Activated T-cell treated with anti-CD3 and anti-CD28 coated beads for 4 hours (primary cell): ENCODE data around the gene PUM1.

Source experiments
- DNase-seq: peaks from one replicate; pipeline ENCODE4 v3.0.0-alpha.2; 2020

Gene PUM1

DNA sequence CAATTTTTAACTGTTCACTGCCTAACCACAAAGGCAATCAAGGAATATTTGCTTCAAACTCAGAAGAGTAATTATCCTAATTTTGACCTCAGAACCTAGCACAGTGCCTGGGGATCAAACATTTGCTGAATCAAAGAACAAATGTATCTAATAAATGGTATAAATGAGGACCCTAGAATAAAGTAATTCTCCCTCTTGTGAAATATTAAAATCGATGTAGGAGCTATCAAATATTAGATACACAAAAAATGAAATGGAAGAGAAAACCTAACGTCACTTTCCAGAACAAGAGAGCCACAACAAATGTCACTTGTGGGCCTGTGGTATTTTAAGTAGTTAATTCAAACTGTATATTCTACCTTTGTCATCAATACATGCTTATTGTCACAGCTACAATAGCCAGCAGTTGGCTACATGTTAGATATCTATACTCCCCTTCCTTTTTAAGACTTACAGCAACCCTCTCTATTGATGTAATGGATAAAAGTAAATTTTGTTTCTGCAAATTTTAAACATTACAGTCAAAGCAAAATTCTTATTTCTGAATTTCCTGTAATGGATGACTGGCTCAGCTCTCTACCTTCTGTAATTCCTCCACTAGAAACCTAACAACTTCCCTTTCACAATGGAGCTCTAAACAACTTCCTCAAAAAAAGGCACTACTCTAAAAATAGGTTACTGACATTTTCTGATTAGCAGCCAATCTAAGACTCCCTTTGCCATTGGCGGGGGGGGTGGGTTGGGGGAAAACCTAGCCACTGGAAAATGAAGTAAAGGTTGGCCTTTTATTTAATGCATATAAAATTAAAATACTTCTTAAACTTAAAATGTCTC lies 37.6 kb downstream of the PUM1 start:
- no peak for DNase-seq

DNA sequence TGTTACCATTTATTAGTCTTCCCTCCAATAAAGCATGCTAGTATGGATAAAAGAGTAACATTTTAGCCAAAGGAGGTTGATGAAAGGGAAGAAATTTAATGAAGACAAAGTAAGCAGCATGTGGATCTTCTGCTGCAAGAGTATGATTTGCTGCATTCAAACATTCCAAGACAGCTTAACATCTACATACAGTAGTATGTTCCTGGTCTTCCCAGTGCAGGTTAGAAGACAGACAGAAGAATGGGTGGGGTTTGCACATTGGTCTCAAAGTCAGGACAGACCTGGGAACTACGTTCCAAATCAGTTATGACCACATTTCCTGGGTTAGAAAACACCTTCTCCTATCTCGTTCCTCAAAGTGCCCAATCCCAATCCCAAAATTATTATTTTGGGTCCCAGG lies 43.3 kb downstream of the PUM1 start:
- DNase-seq, result no peak

DNA sequence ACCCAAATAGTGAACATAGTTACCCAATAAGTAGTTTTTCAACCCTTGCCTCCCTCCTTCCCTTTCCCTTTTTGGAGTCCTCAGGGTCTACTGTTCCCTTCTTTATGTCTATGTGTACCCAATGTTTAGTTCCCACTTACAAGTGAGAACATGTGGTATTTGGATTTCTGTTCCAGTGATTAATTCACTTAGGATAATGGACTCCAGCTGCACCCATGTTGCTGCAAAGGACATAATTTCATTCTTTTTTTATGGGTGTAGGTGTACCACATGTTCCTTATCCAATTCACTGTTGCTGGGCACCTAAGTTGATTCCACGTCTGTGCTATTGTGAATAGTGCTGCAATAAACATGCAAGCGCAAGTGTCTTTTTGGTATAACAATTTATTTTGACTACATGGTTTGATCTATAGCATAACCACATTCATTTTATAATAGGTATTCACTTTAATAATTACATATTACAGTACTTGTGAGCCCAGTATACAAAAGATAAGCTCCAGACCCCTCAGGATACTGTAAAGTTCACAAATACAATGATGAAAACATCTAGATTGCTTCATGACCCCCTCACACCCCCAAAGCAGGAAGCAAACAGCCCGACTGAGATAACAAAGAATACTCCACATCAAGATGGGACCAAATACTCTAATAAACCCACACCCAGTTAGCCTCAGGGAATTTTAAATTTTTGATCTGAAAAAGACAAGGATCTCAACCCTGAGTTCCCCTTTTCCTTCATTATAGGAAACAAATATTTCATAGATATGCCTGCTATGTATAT lies 45.3 kb downstream of the PUM1 start:
- DNase-seq, result no peak

DNA sequence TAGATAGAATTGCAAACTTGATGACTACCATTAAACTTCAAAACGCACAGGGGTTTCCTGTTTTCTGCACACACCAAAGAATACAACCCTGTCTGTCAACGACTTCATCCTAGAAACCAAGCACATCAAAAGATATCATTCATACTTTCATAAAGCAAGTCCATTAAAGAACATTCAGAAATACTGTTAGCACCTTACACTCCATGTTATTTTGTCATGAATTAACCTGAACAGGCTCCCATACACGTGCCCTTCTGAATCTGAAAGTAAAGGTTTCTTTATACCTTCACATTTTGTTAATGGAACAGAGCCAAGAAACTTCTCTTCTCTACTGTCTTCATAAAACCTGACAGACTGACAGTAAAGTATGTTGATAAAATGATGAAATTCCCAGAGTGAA lies 46.1 kb downstream of the PUM1 start:
- DNase-seq, result no peak

DNA sequence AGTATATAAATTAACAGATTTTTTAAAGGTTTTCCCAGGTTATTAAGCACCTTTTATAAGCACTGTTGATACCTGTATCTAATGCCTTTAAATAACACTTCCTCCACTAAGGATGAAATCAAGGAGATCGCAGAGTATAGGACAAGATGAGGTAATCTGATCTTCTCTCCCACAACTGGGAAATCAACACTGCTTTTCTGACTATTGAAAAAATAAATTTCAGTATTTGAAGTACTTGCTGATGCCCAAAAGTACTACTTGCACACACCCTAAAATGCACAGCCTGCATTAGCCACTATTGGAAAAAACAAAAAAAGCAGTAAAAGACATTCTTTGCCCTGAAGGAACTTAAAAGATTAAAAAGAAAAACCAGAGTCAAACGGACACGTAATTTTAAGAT lies 48.6 kb downstream of the PUM1 start:
- no peak for DNase-seq

DNA sequence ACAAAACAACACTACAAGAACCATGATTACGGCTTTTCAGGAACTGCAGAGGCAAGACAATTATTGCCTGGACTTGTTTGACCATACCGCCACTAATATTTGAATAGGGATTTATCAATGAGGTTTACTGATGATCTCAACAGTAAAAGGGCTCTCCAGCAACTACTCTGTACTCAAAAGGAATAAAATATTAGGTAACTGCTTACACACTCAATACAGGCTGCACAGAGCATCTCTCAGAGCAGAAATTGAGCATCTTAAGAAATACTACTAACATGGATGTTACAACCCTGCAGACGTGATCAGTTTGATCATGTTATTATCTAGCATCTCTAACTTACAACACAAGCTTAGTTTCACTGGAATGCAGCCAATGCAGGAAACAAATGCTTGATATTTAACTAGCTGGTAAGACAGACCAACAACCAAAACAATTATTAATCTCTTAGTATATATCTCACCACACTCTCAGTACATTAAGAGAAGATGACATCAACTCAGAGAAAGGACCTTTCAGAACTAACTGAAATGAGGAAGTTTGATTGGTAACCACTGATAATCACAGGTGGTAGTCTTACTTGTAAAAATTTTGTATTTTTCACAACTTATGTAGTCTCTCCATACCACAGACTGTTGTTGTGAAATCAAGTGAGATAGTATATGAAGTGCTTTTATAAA lies 52.2 kb downstream of the PUM1 start:
- no peak for DNase-seq

DNA sequence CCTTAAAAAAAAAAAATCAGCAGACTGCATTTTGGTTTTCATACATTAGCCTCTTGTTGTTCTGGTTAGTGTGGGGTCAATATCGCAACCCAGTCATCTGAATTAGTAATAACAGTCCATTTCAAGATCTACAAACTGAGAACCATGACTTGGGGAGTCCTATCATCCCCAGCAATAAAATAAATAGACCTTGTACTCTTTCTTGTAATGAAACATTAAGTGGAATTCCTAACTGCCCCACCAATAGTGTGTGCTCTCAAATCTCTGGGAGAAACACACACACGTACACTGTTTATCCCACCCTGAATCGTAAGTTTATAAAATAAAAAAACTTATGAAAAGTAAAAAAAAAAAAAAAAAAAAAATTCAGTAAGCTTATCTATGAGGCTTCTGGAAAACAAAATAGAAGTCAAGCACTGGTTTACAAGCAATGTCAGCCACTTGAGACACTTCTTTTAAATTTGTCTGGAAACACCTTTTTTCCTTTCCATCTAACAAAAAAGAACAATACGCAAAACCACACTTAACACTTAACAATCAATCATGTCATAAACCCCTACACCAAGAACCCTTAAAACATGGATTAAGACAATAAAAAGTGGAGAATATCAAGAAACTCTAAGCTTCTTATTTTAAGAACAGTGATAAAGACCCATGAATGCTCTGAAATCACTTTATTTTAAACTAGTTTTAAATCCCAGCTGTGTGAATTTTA lies 53.1 kb downstream of the PUM1 start:
- no peak for DNase-seq

DNA sequence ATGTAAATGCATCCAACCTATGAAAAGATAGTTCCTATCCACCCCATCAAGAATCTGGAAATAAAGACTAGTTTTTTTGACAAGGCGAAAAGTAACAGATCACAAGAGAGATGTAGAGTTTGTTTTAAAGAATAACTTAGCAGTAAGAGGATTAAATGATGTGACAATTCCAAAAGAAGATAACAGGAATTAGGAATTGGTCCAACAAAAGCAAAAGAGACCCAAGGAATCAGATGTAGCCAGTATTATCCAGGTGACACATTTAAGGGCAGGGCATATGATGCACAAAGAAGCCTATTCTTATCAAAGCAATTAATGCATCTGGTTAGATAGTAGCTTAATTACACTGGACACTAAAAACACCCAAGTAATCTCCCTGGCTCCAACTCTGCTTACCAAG lies 53.8 kb downstream of the PUM1 start:
- DNase-seq, result no peak

DNA sequence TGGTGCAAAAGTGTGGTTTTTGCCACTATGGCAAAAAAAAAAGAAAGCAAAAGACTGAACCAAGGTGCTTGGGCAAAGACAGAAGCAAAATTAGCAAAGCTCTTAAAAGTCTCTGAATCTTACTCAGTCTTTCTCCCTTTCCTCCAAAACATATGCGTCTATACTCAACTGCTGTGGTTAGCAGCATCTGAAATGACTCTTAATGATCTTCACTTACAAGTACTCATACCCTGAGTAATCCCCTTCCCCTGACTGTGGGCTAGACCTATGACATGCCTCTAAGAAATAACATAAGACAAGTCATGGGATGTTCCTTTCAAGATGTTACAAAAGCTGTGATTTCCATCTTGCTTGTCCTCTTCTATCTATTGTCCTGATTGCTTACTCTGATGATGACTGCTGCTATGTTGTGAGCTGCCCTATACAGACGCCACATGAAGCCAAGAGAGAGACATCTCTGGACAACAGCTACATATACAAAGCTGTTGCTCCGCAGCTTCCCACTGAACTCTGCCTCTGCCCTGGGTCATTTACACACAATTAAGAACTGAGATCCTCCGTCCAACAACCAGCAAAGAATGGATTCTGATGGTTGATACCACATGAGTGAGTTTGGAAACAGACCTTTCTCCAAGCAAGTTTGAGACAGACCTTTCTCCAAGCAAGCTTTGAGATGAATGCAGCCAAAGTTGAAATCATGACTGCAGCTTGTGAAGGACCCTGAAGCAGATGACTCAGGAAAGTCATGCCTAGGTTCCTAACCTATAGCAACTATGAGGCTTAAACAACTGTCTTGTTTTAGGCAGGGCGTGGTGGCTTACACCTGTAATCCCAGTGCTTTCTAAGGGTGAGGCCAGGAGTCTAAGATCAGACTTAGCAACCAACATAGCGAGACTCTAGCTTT lies 55.2 kb downstream of the PUM1 start:
- no peak for DNase-seq

DNA sequence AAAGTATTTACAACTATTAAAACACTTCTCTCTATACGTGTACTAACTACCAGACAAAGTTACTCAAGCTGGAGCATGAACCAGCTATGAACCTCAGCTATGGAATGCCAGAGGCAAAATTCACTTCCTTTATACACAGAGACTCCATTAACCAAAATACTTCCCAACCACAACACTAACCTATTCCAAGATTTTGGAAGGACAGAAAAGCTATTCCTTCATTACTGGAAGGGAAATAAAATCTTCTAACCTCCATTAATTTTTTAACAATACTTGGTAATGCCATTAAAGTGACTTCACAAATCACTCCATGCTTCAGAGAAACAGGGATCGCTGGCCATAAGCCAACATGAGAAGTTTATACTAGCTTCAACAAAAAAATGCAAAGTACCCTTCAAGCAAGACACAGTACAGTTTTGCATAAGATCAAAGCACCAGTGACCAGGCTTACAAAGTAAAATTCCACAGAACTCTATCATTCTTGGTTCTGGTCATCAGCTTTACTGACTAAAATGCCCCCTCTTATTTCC lies 58.0 kb downstream of the PUM1 start:
- DNase-seq, result no peak

DNA sequence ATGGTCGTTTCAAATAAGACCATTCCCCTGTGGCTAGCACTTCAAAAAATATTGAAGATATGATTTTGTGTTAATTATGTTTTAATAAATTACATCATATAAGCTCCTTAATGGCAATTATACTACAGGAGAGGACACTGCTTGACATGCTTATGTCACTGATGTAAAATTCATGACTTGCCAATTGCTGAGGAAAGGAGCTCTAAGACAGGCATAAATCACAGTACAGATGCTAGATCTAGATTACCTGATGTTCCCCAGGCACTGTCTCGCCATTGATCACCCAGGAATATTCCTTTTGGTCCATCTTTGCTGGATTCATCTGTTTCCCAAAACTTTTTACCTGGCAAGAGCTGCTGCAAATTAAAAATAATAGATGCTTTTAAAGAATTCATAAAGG lies 58.8 kb downstream of the PUM1 start:
- no peak for DNase-seq

DNA sequence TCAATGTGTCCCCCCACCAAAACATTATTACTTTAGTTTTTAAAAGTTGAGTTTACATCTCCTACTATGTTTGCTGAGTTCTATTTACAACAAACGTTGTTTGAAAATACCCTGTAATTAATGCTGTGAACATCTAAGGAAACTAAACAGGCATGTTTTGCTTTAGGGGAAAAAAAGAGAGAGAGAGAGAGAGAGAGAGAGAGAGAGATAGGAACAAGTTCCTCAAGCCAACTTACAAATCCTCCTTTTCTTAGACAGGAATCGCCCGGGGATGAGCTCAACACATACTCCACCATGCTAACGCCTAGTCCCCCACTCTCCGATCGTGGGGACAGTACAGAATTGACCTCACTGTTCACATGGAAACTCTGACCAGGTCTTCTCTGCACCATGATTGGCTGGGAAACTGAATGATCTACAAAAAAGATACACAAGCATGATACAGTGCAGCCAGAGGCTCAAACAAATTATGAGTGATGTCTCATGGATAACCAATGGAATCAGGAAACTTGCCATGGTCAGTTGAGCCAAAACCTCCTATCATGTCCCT lies 59.8 kb downstream of the PUM1 start:
- DNase-seq, result no peak

DNA sequence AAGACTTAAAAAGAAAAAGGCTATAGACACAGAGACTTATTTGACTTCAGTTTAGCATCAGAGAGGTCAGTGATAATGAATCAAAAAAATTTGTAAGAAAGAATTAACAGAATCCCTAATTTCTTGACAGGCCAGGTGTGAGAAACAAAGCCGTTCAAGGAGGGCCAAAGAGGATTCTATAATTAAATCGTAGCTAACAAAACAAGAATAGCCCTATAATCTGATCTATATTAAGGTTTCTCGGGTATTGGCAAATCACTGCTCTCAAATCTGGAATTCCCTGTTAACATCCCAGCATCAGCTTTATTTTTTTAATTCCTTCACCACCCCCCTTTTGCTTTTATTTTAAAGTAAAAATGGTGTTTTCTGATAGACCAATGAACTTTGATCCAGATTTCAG lies 60.3 kb downstream of the PUM1 start:
- no peak for DNase-seq

DNA sequence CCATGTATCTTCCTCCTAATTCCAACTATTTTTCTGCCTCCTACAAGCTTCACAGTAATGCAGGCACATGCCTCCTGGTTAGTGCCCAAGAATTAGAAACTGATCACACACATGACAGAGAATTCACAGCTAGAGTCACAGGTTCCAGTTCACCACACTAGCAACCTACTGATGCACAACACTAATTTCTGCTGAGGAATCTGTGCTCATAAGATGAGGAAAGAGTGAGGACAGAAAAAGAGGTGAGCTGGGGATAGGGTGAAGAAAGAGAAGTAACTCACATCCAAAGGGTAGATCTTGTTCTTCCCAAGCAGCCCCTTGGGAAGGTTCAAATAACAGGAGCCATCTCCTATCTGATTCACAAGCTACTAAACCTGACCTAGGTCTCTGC lies 61.3 kb downstream of the PUM1 start:
- no peak for DNase-seq

DNA sequence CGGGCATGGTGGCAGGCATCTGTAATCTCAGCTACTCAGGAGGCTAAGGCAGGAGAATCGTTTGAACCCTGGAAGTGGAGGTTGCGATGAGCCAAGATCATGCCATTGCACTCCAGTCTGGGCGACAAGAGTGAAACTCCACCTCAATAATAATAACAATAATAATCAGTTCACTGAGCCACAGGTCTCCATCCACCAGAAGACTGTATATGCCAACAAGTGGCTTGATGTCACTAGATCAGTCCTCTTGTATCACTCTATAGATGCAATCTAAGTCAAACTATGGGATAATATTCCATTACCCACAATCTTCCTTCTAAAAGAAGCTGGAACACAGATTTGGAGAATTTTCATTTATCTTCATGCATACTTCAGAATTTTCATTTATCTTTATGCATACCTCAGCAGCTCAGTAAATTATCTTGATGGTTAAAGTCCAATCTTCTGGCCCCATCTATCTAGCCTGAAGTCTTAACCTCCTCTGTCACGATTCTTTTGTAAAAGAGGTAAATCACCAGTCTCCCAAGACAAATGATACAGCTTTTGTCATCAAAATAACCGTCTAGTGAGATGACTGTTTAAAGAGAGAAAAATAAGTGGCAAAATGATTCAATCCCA lies 61.8 kb downstream of the PUM1 start:
- no peak for DNase-seq

DNA sequence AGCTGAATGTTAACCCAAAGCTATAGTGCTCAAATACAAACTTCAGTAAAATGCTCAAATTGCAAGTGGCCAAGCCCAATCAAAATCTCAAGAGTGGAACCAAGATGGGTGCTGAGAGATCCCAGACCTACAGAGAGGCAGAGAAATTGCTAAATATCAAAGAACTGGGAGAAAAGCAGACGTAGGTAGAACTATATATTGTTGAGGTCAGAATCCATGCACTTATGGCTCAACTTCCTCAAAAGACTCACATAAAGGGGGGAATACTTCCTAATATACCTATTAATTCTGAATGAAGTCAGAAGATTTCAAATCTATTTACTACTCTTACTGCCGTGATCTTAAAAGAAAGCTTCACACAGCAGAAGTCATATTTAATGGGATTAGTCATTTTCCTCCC lies 65.2 kb downstream of the PUM1 start:
- no peak for DNase-seq

DNA sequence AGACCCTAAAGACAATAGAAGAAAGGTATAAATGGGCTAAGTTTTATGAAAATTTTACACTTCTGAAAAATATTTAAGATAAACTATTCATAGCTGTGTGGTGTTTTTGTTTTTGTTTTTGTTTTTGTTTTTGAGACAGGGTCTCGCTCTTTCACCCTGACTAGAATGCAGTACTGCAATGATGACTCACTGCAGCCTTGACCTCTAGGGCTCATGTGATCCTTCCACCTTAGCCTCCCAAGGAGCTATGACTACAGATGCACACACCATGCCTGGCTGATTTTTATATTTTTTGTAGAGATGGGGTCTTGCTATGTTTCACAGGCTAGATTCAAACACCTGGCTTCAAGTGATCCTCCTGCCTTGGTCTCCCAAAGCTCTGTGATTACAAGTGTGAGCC lies 66.6 kb downstream of the PUM1 start:
- DNase-seq, result no peak

DNA sequence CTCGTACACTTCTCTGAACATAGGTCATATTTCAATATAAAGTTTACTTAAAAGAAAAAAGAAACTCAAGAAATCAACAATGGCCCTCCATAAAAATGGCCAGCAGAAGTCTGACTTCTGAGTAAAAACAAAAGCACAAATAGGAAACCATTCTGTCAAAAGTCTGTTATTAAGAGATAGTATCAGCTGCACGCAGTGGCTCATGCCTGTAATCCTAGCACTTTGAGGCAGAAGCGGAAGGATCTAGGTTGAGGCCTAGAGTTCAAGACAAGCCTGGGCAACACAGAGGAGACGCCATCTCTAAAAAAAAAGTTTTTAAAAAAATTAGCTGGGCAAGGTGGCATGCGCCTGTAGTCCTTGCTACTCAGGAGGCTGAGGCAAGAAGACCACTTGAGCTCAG lies 67.3 kb downstream of the PUM1 start:
- DNase-seq, result no peak

DNA sequence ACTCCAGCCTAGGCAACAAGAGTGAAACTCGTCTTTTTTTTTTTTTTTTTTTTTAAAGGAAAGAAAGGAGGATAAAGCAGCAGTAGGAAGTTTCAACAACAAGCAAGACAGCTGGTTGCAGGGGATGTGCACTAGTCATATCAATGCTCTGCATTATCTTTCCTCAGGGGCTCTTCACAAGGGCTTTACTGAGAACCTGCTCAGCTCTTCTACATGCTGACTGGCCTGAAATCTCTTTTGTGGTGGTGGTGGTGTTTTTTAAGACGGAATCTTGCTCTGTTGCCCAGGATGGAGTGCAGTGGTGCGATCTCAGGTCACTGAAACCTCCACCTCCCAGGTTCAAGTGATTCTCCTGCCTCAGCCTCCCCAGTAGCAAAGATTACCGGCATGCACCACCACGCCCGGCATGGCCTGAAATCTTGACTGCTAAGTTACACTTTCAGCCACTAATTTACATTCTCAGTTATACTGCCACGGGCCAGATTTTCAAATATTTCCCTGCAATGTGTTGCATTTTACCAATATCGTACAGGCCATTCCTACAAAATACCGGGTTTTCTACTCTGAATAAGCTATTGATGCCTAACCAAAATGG lies 68.0 kb downstream of the PUM1 start:
- DNase-seq, result no peak

DNA sequence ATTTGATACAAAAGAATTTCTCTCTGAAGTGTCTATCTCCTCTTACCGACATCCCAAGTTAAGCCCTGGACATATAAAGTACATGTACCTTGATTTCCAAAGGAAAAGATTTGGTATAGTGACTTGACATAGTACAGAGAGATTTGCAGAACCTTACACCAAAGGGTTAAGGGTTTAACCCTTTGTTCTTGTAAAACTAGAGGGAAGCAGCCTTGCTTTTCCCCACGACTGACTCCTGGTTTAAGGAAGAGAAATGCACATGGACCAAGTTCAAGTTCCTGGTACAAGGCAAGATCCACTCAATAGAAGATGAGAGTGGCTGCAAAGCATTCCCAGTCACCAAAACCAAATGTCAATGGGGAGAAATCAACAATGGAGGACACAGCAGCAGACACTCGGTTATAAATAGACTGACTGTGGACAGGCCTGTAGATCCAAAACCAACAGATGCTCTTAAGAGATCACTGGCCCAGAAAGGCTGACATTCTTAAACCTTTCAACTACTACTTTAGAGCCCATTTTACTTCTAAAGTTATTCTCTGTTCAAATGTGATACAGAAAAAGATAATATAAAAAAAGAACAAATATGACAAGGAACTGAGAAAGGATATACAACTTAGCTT lies 69.4 kb downstream of the PUM1 start:
- DNase-seq, result no peak
